CD8-positive, alpha-beta memory T cell (primary cell): ENCODE results near the gene CYB561D1. TPM values are rescaled to one million over a fixed set of nuclear protein-coding genes. Genes with fewer than 3 reads are reported as not detected.

Source experiments
- CTCF ChIA-PET: fragments of 350-600 bp; sonication (Branson Sonifier 250); formaldehyde crosslinking; loops from one replicate; lab custom pipeline; 2021; ENCODE audit warnings: antibody characterized with exemption; lab: Charles Lee
- POLR2A ChIA-PET: fragments of 350-600 bp; sonication (Branson Sonifier 250); formaldehyde crosslinking; loops from one replicate; lab custom pipeline; 2021; ENCODE audit warnings: antibody characterized with exemption; lab: Charles Lee
- DNase-seq, 5 donors: peaks; one replicate each; pipeline versions ENCODE4 v3.0.0 to v3.0.0-alpha.2; 2020 to 2022; ENCODE audit warnings: mixed read lengths in 1 of 5
- H3K27ac ChIP-seq: one replicate; pipeline ENCODE4 v1.7.0; 2013; ENCODE audit warnings: low read depth, mild to moderate bottlenecking, low read length, moderate library complexity
- H3K27me3 ChIP-seq: 2 replicates; pipeline ENCODE4 v1.7.0; 2013; ENCODE audit warnings: low read length, mild to moderate bottlenecking; ENCODE audit not compliant: insufficient read depth, poor library complexity, severe bottlenecking
- H3K36me3 ChIP-seq: 2 replicates; pipeline ENCODE4 v1.7.0; 2013; ENCODE audit warnings: mild to moderate bottlenecking, low read length, moderate library complexity; ENCODE audit not compliant: insufficient read depth
- H3K4me1 ChIP-seq: 2 replicates; pipeline ENCODE4 v1.7.0; 2013; ENCODE audit warnings: mild to moderate bottlenecking, low read length, moderate library complexity; ENCODE audit not compliant: insufficient read depth
- H3K4me3 ChIP-seq: 2 replicates; pipeline ENCODE4 v1.7.0; 2013; ENCODE audit warnings: mild to moderate bottlenecking, low read length
- H3K9me3 ChIP-seq: 2 replicates; pipeline ENCODE4 v1.7.0; 2013; ENCODE audit warnings: mild to moderate bottlenecking, low read length
- H3K27ac Mint-ChIP-seq, 8 donors: one replicate each; pipeline ENCODE4 v1.8.0; 2020 to 2021; ENCODE audit warnings: mixed read lengths in 8 of 8, mild to moderate bottlenecking in 6 of 8, inconsistent platforms in 3 of 8, moderate library complexity in 3 of 8
- H3K27me3 Mint-ChIP-seq, 2 donors: one replicate each; pipeline ENCODE4 v1.8.0; 2020 to 2021; ENCODE audit warnings: mixed read lengths in 2 of 2, mild to moderate bottlenecking in 1 of 2, moderate library complexity in 1 of 2
- H3K36me3 Mint-ChIP-seq, 3 donors: one replicate each; pipeline ENCODE4 v1.8.0; 2020 to 2021; ENCODE audit warnings: mixed read lengths in 3 of 3, inconsistent platforms in 1 of 3, mild to moderate bottlenecking in 1 of 3
- H3K4me1 Mint-ChIP-seq, 3 donors: one replicate each; pipeline ENCODE4 v1.8.0; 2020 to 2021; ENCODE audit warnings: mixed read lengths in 3 of 3, inconsistent platforms in 1 of 3, mild to moderate bottlenecking in 1 of 3
- H3K4me3 Mint-ChIP-seq, 7 donors: one replicate each; pipeline ENCODE4 v1.8.0; 2020 to 2021; ENCODE audit warnings: mixed read lengths in 7 of 7, mild to moderate bottlenecking in 6 of 7, moderate library complexity in 4 of 7, inconsistent platforms in 2 of 7
- H3K9me3 Mint-ChIP-seq, 5 donors: one replicate each; pipeline ENCODE4 v1.8.0; 2020 to 2022; ENCODE audit warnings: mixed read lengths in 5 of 5, mild to moderate bottlenecking in 3 of 5, moderate library complexity in 2 of 5, inconsistent platforms in 1 of 5
- polyA plus RNA-seq: library from polyadenylated mRNA; unstranded; fragments of 300-500 nt; fragmentation: Illumina TruSeq; gene quantifications from one replicate; pipeline ENCODE4 v1.2.3, GENCODE V29; 2021
- total RNA-seq, 2 experiments: library from RNA; stranded (reverse); gene quantifications; one replicate each; pipeline ENCODE4 v1.2.3, GENCODE V29; 2021

The CYB561D1 gene
- total and polyA plus RNA-seq, 3 experiments from 2014 or later, result 9.9 to 15.4 (median 10.6) TPM

- Mint-ChIP-seq H3K27ac (peak overlapping the region in 4 of 8 donors; percentile 10 to 91 (median 34)), H3K9me3 (no peaks in the 10 kb centered on the region), H3K4me3 (peak overlapping the region in 3 of 7 donors; percentile 24 to 37 (median 25)), H3K27me3 (no peaks in the 10 kb centered on the region), H3K4me1 (peaks cover 19 to 23% (median 20%) of the 10 kb centered on the region in 3 donors), H3K36me3 (peaks cover 0 to 1% (median 0%) of the 10 kb centered on the region in 3 donors)
- Histone ChIP-seq H3K36me3 (no peaks in the 10 kb centered on the region), H3K27ac (no peak overlapping the region), H3K9me3 (no peaks in the 10 kb centered on the region), H3K4me3 (no peak overlapping the region), H3K4me1 (peaks cover 30% of the 10 kb centered on the region), H3K27me3 (no peaks in the 10 kb centered on the region)
- ChIA-PET POLR2A (interaction anchor here (1.0 to 3.3 kb wide), 7 partner anchors 22 to 104 kb away, joined by 3 to 20 read pairs (median 13); partner anchors contain the start of genes AMIGO1 and CYB561D1), CTCF (interaction anchor here (0.6 to 26.1 kb wide), 31 partner anchors 8 to 497 kb away, joined by 3 to 1339 read pairs (median 8); partner anchors contain the start of genes AHCYL1, AMIGO1, ATXN7L2 and CYB561D1)
- DNase-seq, result no peak
These were observed 37.5 kb downstream of the CYB561D1 start for GRCh38 chr1:109531380-109531779.

- Mint-ChIP-seq H3K9me3 (no peaks in the 10 kb centered on the region), H3K27me3 (peaks cover 0 to 2% of the 10 kb centered on the region in 2 donors), H3K36me3 (peaks cover 0 to 1% (median 0%) of the 10 kb centered on the region in 3 donors), H3K4me3 (peak overlapping the region in 5 of 7 donors; percentile 83 to 90 (median 86)), H3K4me1 (peaks cover 19 to 23% (median 20%) of the 10 kb centered on the region in 3 donors), H3K27ac (peak overlapping the region in 4 of 8 donors; percentile 86 to 94 (median 90))
- CTCF ChIA-PET, result interaction anchor here (0.6 to 26.1 kb wide), 43 partner anchors 9 to 497 kb away, joined by 3 to 1339 read pairs (median 5); partner anchors contain the start of genes AHCYL1, AMIGO1, ATXN7L2 and CYB561D1
- H3K27ac ChIP-seq, result no peak overlapping the region
- H3K27me3 ChIP-seq, result no peaks in the 10 kb centered on the region
- POLR2A ChIA-PET, result interaction anchor here (1.0 to 3.3 kb wide), 11 partner anchors 14 to 106 kb away, joined by 3 to 20 read pairs (median 10); partner anchors contain the start of genes AMIGO1, ATXN7L2 and CYB561D1
- DNase-seq, result no peak
- no peaks in the 10 kb centered on the region for H3K9me3 ChIP-seq
- H3K36me3 ChIP-seq, result no peaks in the 10 kb centered on the region
- H3K4me1 ChIP-seq, result peaks cover 30% of the 10 kb centered on the region
- H3K4me3 ChIP-seq, result no peak overlapping the region
These were observed 38.0 kb downstream of the CYB561D1 start for GRCh38 chr1:109531826-109532364.

- Histone ChIP-seq H3K4me1 (peaks cover 30% of the 10 kb centered on the region), H3K27ac (peak overlapping the region; percentile 2), H3K27me3 (no peaks in the 10 kb centered on the region), H3K9me3 (no peaks in the 10 kb centered on the region), H3K36me3 (no peaks in the 10 kb centered on the region), H3K4me3 (peak overlapping the region; percentile 49)
- H3K36me3 Mint-ChIP-seq, result peaks cover 0 to 1% (median 0%) of the 10 kb centered on the region in 3 donors
- peaks cover 19 to 23% (median 20%) of the 10 kb centered on the region in 3 donors for H3K4me1 Mint-ChIP-seq
- ChIA-PET CTCF (interaction anchor here (0.6 to 26.1 kb wide), 46 partner anchors 9 to 498 kb away, joined by 3 to 1339 read pairs (median 5); partner anchors contain the start of genes AHCYL1, AMIGO1, ATXN7L2 and CYB561D1), POLR2A (interaction anchor here (0.6 to 3.3 kb wide), 12 partner anchors 14 to 256 kb away, joined by 3 to 20 read pairs (median 8); partner anchors contain the start of genes AMIGO1, ATXN7L2 and CYB561D1)
- H3K9me3 Mint-ChIP-seq, result no peaks in the 10 kb centered on the region
- H3K27ac Mint-ChIP-seq, result peak overlapping the region; percentile 72 to 97 (median 87)
- peak; percentile 80 to 93 (median 87) for DNase-seq
- H3K4me3 Mint-ChIP-seq, result peak overlapping the region; percentile 76 to 91 (median 86)
- H3K27me3 Mint-ChIP-seq, result peaks cover 0 to 2% of the 10 kb centered on the region in 2 donors
These were observed 38.7 kb downstream of the CYB561D1 start for GRCh38 chr1:109532365-109533136.

DNA sequence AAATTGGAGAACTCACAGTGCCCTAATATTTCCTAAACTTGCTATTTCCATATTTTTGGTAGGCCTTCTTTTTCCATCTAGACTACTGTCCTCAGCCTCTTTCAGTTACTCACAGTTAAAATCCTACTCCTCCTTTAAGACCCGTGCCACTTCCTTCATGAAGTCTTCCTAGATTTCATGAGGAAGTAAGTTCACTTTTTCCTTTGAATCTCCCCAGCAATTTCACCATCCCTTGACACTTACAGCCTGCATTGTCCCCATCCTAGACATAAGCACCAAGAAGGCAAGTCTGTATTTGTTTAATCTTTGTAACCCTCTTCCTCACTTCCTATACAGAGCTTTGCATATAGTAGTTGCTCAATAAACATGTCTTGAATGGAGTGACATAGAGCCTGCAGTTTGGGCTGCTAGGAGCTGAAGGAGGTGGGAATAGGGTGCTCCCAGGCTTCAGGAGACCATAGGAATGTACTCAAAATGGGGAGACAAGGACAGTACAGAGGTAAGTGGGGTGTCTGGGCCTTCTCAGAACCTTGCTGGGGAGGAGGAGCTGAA lies 40.5 kb downstream of the CYB561D1 start:
- no peak overlapping the region for H3K27ac ChIP-seq
- peaks cover 30% of the 10 kb centered on the region for H3K4me1 ChIP-seq
- no peaks in the 10 kb centered on the region for H3K36me3 ChIP-seq
- ChIA-PET POLR2A (no interaction called here), CTCF (interaction anchor here (1.4 to 26.1 kb wide), 5 partner anchors 10 to 257 kb away, joined by 4 to 1339 read pairs (median 31); partner anchors contain the start of genes AMIGO1, ATXN7L2, CYB561D1 and PSRC1)
- H3K27ac Mint-ChIP-seq, result peak overlapping the region in 1 of 8 donors; percentile 66
- H3K36me3 Mint-ChIP-seq, result peaks cover 0 to under 1% (median 0%) of the 10 kb centered on the region in 3 donors
- H3K9me3 Mint-ChIP-seq, result no peaks in the 10 kb centered on the region
- H3K4me3 Mint-ChIP-seq, result no peak overlapping the region
- H3K27me3 Mint-ChIP-seq, result peaks cover 0 to 2% of the 10 kb centered on the region in 2 donors
- no peaks in the 10 kb centered on the region for H3K9me3 ChIP-seq
- H3K4me1 Mint-ChIP-seq, result peaks cover 19 to 23% (median 20%) of the 10 kb centered on the region in 3 donors
- H3K4me3 ChIP-seq, result no peak overlapping the region
- no peaks in the 10 kb centered on the region for H3K27me3 ChIP-seq
- no peak for DNase-seq

- H3K27ac Mint-ChIP-seq, result no peak overlapping the region
- DNase-seq, result no peak
- CTCF ChIA-PET, result interaction anchor here (1.2 to 26.1 kb wide), 2 partner anchors 37 to 271 kb away, joined by 4 to 1339 read pairs; partner anchors contain the start of genes AMIGO1, ATXN7L2 and CYB561D1
- H3K27ac ChIP-seq, result no peak overlapping the region
- no peaks in the 10 kb centered on the region for H3K27me3 ChIP-seq
- H3K4me3 ChIP-seq, result no peak overlapping the region
- H3K36me3 Mint-ChIP-seq, result no peaks in the 10 kb centered on the region
- H3K9me3 ChIP-seq, result no peaks in the 10 kb centered on the region
- H3K9me3 Mint-ChIP-seq, result no peaks in the 10 kb centered on the region
- no peak overlapping the region for H3K4me3 Mint-ChIP-seq
- no peaks in the 10 kb centered on the region for H3K36me3 ChIP-seq
- POLR2A ChIA-PET, result no interaction called here
- H3K4me1 ChIP-seq, result peaks cover 24% of the 10 kb centered on the region
- H3K4me1 Mint-ChIP-seq, result peaks cover 19 to 23% (median 20%) of the 10 kb centered on the region in 3 donors
- H3K27me3 Mint-ChIP-seq, result peaks cover 0 to 2% of the 10 kb centered on the region in 2 donors
These were observed 41.6 kb downstream of the CYB561D1 start for GRCh38 chr1:109535481-109535880.

DNA sequence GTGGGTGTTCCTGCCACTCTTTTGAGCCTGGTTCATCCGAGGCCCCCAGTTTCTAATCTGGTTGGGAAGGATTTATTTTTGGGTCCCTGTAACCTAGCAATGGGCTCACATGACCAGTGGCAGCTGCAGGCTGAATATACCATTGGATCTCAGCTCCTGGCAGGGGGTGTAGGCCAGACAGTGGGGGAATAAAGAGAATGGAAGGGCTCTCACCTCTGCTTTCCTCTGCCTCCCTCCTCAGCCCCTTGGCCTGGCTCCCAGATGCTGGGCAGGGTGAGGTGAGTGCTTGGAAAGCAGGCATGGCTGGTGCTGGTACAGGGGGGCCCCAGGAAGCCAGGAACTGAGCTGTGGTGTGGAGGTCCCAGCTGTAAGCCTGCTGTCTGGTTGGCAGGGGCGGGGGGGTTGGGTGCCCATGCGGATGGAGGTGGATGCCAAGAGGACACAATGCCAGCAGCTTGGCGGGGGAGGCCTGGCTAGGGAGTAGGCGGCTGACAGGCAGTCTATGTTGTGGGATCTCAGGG lies 42.1 kb downstream of the CYB561D1 start:
- Mint-ChIP-seq H3K4me3 (no peak overlapping the region), H3K27ac (no peak overlapping the region), H3K36me3 (no peaks in the 10 kb centered on the region), H3K27me3 (peaks cover 0 to 2% of the 10 kb centered on the region in 2 donors), H3K9me3 (no peaks in the 10 kb centered on the region), H3K4me1 (peaks cover 16 to 19% (median 17%) of the 10 kb centered on the region in 3 donors)
- H3K4me3 ChIP-seq, result no peak overlapping the region
- H3K27ac ChIP-seq, result no peak overlapping the region
- no peak for DNase-seq
- no peaks in the 10 kb centered on the region for H3K9me3 ChIP-seq
- H3K27me3 ChIP-seq, result no peaks in the 10 kb centered on the region
- H3K36me3 ChIP-seq, result no peaks in the 10 kb centered on the region
- peaks cover 19% of the 10 kb centered on the region for H3K4me1 ChIP-seq
- CTCF ChIA-PET, result interaction anchor here (1.2 to 26.1 kb wide), 2 partner anchors 38 to 272 kb away, joined by 4 to 1339 read pairs; partner anchors contain the start of genes AMIGO1, ATXN7L2 and CYB561D1
- POLR2A ChIA-PET, result no interaction called here
